Uterus (tissue), 4 donors: ENCODE measurements around the gene SDCCAG8. TPM values are rescaled to one million over a fixed set of nuclear protein-coding genes. Genes with fewer than 3 reads are reported as not detected.

Experiments
- DNase-seq, 2 donors: peaks; one replicate each; pipeline ENCODE4 v3.0.0-alpha.2; 2019 to 2020
- H3K27ac ChIP-seq, 2 donors: fragments of 200-600 bp; sonication (generic); 1 replicate in 1 of 2; 2 replicates in 1 of 2; pipeline ENCODE4 v1.5.1; 2016 to 2018
- H3K27me3 ChIP-seq, 2 donors: fragments of 200-600 bp; sonication (generic); one replicate each; pipeline ENCODE4 v1.5.1; 2018 to 2019; ENCODE audit warnings: control low read depth in 1 of 2
- H3K36me3 ChIP-seq, 2 donors: fragments of 200-600 bp; sonication (generic); one replicate each; pipeline ENCODE4 v1.5.1; 2019; ENCODE audit warnings: control low read depth in 1 of 2
- H3K4me1 ChIP-seq, 2 donors: fragments of 200-600 bp; sonication (generic); one replicate each; pipeline ENCODE4 v1.5.1; 2018 to 2019; ENCODE audit warnings: control low read depth in 1 of 2
- H3K4me3 ChIP-seq, 2 donors: fragments of 200-600 bp; sonication (generic); 1 replicate in 1 of 2; 2 replicates in 1 of 2; pipeline ENCODE4 v1.5.1; 2018 to 2019; ENCODE audit warnings: mild to moderate bottlenecking in 1 of 2
- H3K9me3 ChIP-seq, 2 donors: fragments of 200-600 bp; sonication (generic); one replicate each; pipeline ENCODE4 v1.5.1; 2019; ENCODE audit warnings: control low read depth in 1 of 2
- POLR2A ChIP-seq, 2 donors: fragments of 450-650 bp; IDR thresholded peaks; one replicate each; pipeline ENCODE4 v1.6.1; 2016; ENCODE audit warnings: antibody characterized with exemption in 2 of 2, mild to moderate bottlenecking in 1 of 2, moderate library complexity in 1 of 2
- intact Hi-C: fragments of 100-400 bp; cut with DNase I; formaldehyde crosslinking; loops from one replicate; pipeline ENCODE4 v1.15.1; 2023; ENCODE audit warnings: low total_unique reads
- total RNA-seq, 4 donors: library from RNA; depleted of rRNA in 3 of 4; stranded (reverse); fragments of >200 nt in 3 of 4; gene quantifications; one replicate each; pipeline versions ENCODE4 v1.1.0 to v1.2.4, GENCODE V29; 2014 to 2023
- TF ChIP-seq, protein P1 (sequence below), 4 experiments: fragments of 200-600 bp in 2 of 4; fragments of 450-650 bp in 2 of 4; sonication (generic) in 2 of 4; IDR thresholded peaks; one replicate each; pipeline ENCODE4 v1.5.1; 2016 to 2019; ENCODE audit warnings: antibody characterized with exemption in 4 of 4, mild to moderate bottlenecking in 2 of 4, moderate library complexity in 1 of 4
- donor health status: DM: yes; HTN: yes; CAD: no.

SDCCAG8 gene
- total RNA-seq, 4 donors from 2014 or later: 19.2 to 54.8 (median 49.7) TPM

GRCh38 chr1:243438146-243438545, 182.3 kb downstream of the SDCCAG8 start:
- DNase-seq: no peak
- H3K4me3 ChIP-seq: no peak overlapping the region
- intact Hi-C loops: no loop called here
- H3K4me1 ChIP-seq: no peaks in the 10 kb centered on the region
- no peaks in the 10 kb centered on the region for H3K36me3 ChIP-seq
- no peaks in the 10 kb centered on the region for H3K9me3 ChIP-seq
- no peak overlapping the region for H3K27ac ChIP-seq
- TF ChIP-seq POLR2A (IDR thresholded peaks at IDR 0.05): no peak
- TF ChIP-seq, protein P1, sequence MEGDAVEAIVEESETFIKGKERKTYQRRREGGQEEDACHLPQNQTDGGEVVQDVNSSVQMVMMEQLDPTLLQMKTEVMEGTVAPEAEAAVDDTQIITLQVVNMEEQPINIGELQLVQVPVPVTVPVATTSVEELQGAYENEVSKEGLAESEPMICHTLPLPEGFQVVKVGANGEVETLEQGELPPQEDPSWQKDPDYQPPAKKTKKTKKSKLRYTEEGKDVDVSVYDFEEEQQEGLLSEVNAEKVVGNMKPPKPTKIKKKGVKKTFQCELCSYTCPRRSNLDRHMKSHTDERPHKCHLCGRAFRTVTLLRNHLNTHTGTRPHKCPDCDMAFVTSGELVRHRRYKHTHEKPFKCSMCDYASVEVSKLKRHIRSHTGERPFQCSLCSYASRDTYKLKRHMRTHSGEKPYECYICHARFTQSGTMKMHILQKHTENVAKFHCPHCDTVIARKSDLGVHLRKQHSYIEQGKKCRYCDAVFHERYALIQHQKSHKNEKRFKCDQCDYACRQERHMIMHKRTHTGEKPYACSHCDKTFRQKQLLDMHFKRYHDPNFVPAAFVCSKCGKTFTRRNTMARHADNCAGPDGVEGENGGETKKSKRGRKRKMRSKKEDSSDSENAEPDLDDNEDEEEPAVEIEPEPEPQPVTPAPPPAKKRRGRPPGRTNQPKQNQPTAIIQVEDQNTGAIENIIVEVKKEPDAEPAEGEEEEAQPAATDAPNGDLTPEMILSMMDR (IDR thresholded peaks at IDR 0.05): no peak
- H3K27me3 ChIP-seq: no peaks in the 10 kb centered on the region

GRCh38 chr1:243438815-243439214, 183.0 kb downstream of the SDCCAG8 start:
- Histone ChIP-seq H3K4me1 (no peaks in the 10 kb centered on the region), H3K9me3 (no peaks in the 10 kb centered on the region), H3K27ac (no peak overlapping the region), H3K4me3 (no peak overlapping the region), H3K36me3 (no peaks in the 10 kb centered on the region), H3K27me3 (no peaks in the 10 kb centered on the region)
- intact Hi-C loops: no loop called here
- DNase-seq: no peak
- TF ChIP-seq, protein P1 (IDR thresholded peaks at IDR 0.05): no peak
- TF ChIP-seq POLR2A (IDR thresholded peaks at IDR 0.05): no peak

DNA sequence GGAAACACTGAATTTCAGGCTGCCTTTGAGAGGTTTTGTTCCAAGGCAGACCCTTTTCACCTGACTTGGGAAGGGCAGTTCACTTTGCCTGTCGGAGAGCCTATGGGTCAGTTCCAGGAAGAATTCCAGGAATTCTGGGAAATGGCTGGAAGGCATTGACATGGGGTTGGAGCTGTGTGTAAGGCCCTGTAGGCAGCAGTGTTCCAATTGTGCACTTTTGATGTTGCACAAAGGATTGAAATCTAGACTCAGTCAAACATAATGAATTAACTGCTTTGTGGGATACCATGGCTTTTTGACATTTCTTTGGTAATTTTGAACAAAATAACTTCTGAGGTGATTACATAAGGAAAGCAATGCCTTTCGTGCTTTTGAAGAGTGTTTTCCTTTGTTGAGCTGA, 184.6 kb downstream of the SDCCAG8 start:
- Histone ChIP-seq H3K4me3 (no peak overlapping the region), H3K36me3 (no peaks in the 10 kb centered on the region), H3K27me3 (no peaks in the 10 kb centered on the region), H3K27ac (no peak overlapping the region), H3K9me3 (no peaks in the 10 kb centered on the region), H3K4me1 (no peaks in the 10 kb centered on the region)
- TF ChIP-seq, protein P1 (IDR thresholded peaks at IDR 0.05): no peak
- TF ChIP-seq POLR2A (IDR thresholded peaks at IDR 0.05): no peak
- intact Hi-C loops: no loop called here
- no peak for DNase-seq

- H3K4me1 ChIP-seq: no peaks in the 10 kb centered on the region
- TF ChIP-seq, protein P1 (IDR thresholded peaks at IDR 0.05): no peak
- no peak for TF ChIP-seq POLR2A (IDR thresholded peaks at IDR 0.05)
- no peaks in the 10 kb centered on the region for H3K36me3 ChIP-seq
- no peak overlapping the region for H3K27ac ChIP-seq
- no peaks in the 10 kb centered on the region for H3K27me3 ChIP-seq
- no peak for DNase-seq
- no peaks in the 10 kb centered on the region for H3K9me3 ChIP-seq
- no peak overlapping the region for H3K4me3 ChIP-seq
- intact Hi-C loops: no loop called here
Observed at GRCh38 chr1:243441601-243442000, 185.8 kb downstream of the SDCCAG8 start.

DNA sequence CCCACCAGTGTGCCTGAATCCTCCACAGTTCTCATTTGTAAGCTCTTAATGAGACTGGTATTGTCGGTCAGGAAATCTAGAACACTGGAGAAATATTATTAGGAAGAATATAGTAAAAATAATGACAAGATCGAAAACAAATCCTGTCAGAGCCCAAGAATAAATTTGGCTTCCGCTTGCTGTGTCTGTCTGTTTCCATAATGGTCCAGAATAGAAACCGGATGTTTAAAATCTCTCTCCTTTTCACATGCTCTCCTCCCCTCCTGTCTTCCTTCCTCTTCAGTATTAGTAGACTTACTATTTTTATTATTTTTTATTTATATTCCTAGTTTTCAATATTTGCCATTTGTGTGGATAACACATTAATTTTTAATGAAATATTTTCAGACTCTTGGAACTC, 187.7 kb downstream of the SDCCAG8 start:
- Histone ChIP-seq H3K4me3 (no peak overlapping the region), H3K27ac (no peak overlapping the region), H3K9me3 (no peaks in the 10 kb centered on the region), H3K36me3 (no peaks in the 10 kb centered on the region), H3K27me3 (no peaks in the 10 kb centered on the region), H3K4me1 (no peaks in the 10 kb centered on the region)
- intact Hi-C loops: no loop called here
- no peak for TF ChIP-seq POLR2A (IDR thresholded peaks at IDR 0.05)
- TF ChIP-seq, protein P1 (IDR thresholded peaks at IDR 0.05): no peak
- no peak for DNase-seq
